GM19463 (cell line): ENCODE measurements around the gene TAS2R4.
"Not testable (repeated sequence)": the region's sequence is repeated elsewhere in the genome, so short reads cannot be mapped to it uniquely, and the experiment has no call there.

Source experiments
- ATAC-seq: cut with Tn5 transposase; IDR thresholded peaks from one replicate; pipeline ENCODE4 v1.9.1; 2021; ENCODE audit warnings: mild to moderate bottlenecking, moderate library complexity; ENCODE audit not compliant: unreplicated experiment

Gene TAS2R4, protein sequence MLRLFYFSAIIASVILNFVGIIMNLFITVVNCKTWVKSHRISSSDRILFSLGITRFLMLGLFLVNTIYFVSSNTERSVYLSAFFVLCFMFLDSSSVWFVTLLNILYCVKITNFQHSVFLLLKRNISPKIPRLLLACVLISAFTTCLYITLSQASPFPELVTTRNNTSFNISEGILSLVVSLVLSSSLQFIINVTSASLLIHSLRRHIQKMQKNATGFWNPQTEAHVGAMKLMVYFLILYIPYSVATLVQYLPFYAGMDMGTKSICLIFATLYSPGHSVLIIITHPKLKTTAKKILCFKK

DNA sequence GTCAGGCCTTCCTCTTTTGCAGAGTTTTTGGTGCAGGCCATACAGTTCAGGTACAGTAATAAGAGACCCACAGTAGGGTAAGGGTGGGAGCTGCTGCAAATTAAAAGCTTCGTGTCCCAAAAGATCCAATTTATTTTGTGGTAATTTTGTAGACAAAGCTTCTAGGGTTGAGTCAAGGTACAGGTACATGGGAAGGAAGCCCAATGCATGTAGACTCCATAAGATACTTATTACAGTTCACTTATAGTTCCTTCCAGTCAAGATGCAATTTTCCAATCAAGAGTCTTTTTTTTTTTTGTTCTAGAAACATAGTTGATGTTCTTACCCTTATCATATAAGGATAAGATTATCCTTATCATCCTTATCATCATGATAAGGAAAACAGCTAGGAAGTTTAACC lies at the start of gene TAS2R4:
TSS of gene TAS2R4 (plus strand) at position 301 of the 400 bp plus-strand sequence. CDS start 1,815 bp downstream, outside the sequence.
- no peak for ATAC-seq

DNA sequence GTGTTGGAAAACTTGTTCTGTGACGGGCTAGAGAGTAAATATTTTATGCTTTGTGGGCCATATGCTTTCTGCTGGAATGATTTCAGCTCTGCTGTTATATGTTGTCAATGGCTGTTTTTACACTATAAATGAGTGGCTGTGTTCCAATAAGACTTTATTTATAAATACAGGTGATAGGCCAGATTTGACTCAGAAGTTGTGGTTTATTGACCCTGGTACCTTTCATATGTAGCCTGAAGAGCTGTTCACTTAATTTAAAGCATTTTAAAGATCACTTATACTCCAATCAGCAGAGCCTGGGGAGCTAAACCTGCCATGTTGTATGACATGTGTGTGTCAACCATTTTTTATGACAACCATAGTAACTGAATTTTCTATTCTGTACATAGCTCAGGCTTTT lies 47.5 kb upstream of the TAS2R4 start:
- no peak for ATAC-seq

DNA sequence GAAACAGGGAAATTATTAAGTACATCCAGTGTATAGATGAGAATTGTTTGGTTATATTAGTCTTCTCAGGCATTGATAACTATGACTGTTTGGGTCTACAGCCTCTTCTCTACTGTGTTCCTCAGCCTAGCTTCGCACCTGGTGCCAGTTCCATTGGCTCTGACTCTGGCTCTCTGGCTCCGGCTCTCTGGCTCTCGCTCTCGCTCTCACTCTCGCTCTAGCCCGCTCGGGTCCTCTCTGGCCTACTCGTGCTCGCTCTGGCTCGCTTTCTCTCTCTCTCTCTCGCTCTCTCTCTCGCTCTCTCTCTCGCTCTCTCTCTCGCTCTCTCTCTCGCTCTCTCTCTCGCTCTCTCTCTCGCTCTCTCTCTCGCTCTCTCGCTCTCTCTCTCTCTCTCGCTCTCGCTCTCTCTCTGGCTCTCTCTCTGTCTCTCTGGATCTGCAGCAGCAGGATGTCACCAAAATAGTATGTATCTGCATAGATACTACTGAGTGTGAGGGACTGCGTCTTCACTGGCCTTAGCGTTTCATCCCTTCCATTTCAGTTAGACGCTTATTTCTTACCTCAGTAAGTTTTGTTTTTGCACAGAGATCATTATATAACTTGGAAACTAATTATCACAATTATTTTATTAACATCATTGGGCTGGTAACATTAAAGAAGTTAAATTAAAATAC lies 44.9 kb upstream of the TAS2R4 start:
- no peak for ATAC-seq

DNA sequence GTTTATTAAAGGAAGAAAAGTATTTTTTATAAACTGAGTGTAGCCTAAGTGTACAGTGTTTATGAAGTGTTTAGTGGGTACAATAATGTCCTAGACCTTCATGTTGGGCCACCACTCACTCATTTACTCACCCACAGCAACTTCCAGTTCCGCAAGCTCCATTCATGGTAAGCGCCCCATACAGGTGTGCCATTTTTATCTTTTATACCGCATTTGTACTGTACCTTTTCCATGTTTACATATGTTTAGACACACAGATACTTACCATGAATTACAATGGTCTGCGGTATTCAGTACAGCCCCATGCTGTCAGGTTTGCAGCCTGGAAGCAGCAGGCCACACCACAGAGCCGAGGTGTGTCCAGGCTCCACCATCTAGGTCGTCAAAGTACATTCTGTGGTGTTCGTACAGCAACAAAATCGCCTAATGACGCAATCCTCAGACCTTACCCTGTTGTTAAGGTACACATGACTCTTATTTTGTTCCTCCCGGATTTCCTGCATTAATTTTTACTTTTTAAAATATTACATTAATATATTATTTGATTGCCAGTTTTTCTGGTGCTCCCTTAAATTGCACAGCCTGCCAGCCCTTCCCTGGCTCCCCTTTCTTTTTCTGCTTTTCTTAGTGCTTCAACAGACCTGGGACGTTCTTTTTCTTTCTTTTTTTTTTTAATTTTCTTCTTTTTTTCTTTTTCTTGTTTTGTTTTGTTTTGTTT lies 39.2 kb upstream of the TAS2R4 start:
- ATAC-seq = no peak

DNA sequence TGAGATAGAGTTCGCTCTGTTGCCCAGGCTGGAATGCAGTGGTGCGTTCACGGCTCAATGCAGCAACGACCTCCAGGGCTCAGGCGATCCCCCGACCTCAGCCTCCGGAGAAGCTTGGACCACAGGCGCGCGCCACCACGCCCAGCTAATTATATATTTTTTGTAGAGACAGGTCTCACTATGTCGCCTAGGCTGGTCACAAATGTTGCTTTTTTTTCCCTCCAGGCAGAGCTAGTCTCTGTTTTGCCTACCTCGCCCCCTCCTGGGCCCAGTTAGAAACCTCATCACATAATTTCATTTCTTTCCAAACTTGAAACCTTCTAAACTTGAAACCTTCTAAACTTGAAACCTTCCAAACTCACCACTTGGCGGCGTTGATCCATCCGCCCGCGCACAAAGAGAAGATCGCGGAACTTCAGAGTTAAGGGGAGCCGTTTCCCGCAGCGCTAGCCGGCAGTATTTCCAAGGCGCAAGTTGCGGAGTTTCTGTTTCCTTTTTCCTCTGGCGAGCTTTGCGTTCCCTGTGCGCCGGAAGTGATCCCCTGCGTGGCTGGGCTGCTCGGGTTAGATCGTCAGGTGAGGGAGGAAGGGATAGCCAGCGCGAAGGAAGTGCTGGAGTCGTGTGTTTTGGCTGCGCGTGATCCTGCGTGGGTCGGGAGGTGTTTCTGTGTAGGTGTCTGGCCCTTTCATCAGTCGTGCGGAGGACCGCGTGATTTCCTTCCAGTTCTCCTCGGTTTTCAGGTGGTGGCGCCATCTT lies 38.5 kb upstream of the TAS2R4 start, which contains the start of gene SSBP1:
TSS of gene SSBP1 (plus strand) at position 523 of the 756 bp plus-strand sequence. CDS start 809 bp downstream, outside the sequence.
- peak; percentile 89 for ATAC-seq

DNA sequence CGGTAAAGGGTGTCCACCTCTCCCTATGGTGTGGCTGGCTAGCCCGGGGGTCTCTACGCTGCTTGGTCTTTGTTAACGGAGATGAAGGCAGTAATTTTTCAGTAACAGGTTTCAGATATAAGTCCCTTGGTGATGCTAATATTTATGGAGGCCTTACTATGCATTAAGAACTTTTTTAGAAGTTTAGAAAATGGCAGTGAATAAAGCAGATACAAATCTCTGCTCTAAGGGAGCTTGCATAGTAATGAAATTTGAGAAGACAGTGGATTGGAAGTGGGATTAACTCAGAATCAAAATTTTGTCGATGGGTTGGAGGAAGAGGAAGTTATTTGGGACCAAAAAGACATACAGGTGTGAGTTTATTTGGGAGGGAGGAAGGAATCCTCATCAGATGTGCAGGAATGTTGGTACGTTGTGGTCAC lies 37.9 kb upstream of the TAS2R4 start:
- ATAC-seq = no peak

DNA sequence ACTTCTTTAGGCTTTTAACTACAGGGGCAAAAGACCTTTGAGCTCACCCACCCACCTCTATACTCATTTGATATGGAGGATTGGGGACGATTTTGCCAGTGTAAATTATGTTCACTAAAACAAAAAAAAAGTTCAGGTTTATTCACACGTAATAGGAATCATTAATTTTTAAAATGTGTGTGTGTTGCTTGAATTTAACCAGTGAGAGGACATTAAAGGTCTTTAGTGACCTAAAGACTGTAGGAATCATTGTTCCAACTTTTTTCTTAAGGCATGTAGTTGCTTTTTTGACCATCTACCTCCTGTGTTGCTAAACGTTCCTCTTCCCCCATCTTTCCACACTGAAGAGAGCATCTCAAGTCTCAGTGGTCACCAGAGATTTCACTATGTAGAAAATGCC lies 37.2 kb upstream of the TAS2R4 start:
- no peak for ATAC-seq

DNA sequence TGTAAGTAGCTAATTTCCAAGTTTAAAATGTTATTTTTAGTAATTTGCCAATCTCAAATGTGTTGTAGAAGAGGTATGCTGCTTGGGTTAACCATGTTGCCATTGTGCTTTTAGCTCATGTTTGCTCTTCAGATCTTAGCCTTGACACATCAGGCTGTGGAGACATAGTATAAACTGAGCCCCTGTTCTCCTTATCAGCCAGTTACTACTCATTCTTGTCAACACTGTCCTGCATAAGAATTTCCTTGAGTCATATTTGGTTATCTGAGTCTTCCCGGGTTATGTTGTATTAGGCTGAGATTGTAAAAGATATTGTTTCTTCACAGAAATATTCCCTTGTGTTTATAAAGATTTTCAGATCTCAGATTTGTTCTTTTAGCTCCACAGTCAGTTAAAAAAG lies 34.2 kb upstream of the TAS2R4 start:
- no peak for ATAC-seq

DNA sequence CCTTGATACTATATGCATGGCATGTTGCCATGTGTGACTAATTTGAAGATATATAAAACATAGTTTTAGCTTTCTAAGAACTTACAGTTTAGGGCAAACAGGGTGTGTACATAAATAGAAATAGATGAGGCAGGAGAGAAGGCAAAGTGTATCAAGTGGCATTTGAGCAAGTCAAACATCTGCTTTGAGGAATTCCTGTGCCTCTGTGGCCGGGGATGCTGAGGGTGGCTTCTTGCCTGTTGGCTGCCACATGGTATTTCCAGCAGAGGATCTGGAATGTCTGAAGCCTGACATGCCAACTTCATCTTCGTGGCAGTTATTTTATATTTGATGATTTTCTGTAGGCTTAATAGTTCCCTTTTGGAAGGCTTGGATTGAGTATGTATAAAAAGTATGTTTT lies 32.3 kb upstream of the TAS2R4 start:
- no peak for ATAC-seq

DNA sequence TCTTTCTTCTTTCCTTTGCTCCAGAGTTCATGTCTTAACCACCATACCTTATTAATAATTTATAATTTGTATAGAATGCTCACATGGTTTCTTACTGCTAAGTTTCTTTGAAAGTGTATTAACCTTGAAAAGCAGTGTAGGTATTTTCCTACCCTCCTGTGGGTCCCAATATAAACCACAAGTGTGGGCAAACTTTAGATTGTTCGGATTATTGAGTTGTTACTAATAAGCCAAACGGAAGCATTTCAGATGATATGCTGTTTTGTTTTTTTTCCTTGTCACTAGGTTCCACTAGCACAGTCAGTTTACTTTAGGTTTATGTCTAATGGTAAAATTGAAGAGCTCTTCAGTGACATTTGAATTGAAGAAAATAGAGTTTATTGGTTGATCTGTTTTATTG lies 28.1 kb upstream of the TAS2R4 start:
- ATAC-seq = no peak

DNA sequence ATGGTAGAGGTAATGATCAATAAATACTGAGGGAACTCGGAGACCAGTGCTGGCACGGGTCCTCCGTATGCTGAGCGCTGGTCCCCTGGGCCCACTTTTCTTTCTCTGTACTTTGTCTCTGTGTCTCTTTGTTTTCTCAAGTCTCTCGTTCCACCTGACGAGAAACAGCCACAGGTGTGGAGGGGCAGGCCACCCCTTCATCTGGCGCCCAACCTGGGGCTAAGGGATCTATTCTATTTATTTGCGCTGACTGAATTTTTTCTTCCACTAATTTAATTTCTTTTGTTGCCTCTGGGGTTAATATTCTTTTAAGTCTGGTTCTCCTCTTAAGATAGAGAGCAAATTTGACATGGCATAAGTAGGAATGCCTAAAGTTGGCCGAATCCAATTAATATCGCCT lies 24.6 kb upstream of the TAS2R4 start:
- not testable (repeated sequence) for ATAC-seq

DNA sequence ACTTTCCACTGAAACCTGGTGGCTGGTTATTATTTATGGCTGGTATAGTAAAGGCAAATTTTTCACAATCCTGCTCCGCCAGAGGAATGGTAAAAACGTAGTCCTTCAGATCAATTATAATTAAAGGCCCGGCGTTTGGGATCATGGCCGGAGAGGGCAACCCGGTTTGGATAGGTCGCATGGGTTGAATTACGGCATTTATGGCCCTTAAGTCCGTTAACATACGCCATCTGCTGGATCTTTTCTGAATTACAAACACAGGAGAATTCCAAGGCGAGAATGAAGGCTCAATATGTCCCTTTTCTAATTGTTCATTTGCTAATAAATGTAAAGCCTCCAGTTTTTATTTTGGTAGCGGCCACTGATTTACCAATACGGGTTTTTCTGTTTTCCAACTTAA lies 23.8 kb upstream of the TAS2R4 start:
- ATAC-seq = no peak

DNA sequence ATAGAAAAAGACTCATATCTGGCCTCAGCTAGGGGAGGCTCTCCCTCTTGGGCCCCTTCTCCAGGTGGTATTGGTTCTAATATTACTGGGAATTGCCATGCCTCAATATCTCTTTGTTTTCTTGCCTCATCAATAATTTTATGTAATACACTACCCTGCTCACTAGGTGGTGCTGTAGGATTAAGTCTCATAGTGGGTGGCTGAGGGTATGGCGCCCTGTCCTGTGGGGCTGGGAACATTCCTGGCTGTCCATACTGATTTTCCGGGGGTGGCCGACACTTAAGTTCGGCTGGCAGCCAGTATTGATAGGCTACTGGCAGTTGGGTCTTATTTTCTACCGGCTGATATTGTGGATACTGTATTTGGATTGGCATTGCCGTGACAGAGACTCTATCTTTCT lies 21.5 kb upstream of the TAS2R4 start:
- no peak for ATAC-seq

DNA sequence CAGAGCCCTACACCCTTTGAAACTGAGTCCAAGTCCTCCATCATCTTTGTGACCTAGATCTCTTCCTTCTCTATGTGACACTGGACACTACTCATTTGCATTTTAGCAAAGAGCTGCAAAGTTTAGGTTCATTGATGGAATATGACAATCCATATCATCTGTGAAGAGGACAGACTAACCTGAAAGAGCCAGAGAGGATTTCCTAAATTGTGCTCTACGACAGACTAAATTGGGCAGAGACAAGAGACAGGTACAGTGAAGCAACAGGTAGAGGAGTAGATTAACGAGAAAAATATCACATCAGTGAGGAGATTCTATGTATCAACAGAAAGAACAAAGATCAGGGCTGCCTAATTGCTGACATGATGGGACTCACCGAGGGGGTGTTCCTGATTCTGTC lies 12.7 kb upstream of the TAS2R4 start, which contains the start of gene TAS2R3:
TSS of gene TAS2R3 (plus strand) at position 301 of the 400 bp plus-strand sequence. CDS start at position 363, 62 bp downstream.
- no peak for ATAC-seq

DNA sequence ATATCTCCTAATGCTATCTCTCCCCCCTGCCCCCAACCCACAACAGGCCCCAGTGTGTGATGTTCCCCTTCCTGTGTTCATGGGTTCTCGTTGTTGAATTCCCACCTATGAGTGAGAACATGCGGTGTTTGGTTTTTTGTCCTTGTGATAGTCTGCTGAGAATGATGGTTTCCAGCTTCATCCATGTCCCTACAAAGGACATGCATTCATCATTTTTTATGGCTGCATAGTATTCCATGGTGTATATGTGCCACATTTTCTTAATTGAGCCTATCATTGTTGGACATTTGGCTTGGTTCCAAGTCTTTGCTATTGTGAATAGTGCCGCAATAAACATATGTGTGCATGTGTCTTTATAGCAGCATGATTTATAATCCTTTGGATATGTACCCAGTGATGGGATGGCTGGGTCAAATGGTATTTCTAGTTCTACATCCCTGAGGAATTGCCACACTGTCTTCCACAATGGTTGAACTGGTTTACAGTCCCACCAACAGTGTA lies 6.3 kb upstream of the TAS2R4 start:
- ATAC-seq = not testable (repeated sequence)

DNA sequence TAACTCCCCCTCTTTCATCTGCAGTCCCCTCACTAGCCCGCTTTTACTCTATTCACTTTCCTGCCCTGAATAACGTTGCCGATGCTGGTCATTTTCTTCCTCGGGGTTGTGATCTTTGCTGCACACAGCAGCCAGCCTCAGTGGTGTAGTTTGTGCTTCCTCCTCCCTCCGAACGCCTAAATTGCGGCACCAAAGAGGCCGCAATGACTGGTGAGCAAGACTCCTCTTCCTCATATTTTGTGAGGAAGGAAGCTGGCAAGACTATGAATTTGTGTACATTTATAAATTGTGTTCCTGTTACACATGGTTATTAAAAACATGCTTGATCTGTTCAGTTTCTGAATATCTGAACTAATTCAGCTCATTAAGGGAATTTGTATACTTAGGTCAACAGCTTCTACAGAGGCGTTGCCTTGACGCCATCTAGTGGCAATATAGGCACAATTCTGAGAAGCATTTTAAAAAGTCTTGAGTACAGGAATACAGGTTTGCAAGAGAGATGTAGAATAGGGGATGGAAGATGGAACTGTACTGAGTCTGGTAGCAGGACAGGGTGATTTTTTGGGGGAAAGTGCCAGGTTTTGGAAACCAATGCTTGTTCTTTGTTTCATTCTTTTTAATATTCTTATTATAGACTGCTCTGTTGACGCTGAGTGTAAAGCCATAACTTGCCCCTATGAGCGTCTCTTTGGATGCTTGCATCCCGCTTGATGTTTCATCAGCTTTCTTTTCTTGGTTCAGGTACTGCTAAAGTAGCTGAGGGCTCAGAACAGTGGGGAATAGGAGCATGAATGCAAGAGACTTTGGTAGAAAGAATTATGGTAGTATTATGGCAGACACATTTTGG lies 9.5 kb downstream of the TAS2R4 start:
- ATAC-seq = peak; percentile 73

DNA sequence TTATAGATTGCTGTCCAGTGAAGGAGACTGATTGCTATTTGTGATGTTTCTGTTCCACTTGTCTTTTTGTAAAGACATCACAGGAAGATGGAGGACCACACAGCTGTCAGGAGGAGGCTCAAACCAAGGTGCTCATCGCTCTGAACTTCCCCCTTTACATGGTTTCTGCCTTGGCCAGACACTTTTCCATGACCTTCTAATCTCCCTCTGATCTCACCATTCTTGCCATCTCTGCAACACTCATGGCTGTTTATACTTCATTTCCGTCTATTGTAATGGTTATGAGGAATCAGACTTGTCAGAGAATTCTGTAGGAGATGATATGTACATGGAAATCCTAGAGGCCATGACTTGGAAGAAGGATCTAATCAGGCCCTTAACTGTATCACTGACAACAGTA lies 11.8 kb downstream of the TAS2R4 start:
- ATAC-seq = no peak

DNA sequence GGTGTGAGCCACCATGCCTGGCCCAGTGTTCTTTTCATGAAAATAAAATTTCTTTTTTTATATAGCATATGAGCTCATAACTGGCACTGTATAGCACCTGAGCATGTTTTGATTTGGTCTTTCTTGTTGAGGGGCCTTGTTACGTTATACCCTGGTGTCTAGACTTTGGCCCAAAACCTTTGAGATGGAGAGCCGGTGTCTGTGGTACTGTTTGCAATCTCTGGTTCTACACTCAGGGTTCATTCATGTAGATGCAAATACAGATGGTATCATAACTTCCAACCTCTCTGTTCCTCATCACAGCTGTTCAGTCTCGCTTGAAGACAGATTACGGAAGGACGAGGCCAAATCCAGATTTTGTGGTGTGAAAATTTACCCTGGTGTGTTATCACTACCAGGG lies 13.4 kb downstream of the TAS2R4 start, which contains the start of gene TAS2R5:
TSS of gene TAS2R5 (plus strand) at position 301 of the 400 bp plus-strand sequence. CDS start 145 bp downstream, outside the sequence.
- ATAC-seq = no peak

DNA sequence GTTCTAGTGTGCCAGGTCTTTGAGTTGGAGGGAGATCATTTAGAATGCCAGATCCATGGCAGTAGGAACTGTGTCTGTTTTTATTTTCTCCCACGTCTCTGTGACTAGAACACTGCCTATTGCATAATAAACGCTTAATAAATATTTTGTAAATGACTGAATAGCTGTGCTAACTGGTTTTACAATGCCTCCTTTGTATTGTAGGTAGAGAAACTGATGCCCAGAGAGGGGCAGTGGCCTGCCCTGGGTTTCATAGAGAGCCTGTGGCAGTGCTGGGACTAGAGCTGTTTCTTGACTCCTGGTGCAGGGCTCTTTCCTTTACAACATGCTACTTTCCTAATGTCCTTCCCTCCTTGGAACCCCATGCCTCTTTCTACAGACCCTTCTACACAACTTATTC lies 16.1 kb downstream of the TAS2R4 start:
- no peak for ATAC-seq

DNA sequence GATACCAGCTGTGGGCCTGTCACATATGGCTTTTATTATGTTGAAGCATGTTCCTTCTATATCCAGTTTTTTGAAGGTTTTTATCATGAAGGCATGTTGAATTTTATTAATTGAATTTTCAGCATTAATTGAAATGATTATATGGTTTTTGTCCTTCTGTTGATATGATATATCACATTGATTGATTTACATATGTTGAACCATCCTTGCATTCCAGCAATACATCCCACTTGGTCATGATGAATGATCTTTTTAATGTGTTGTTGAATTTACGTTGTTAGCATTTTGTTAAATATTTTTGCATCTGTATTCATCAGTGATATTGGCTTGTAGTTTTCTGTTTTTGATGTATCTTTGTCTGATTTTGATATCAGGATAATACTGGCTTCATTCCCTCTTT lies 43.6 kb downstream of the TAS2R4 start:
- ATAC-seq = no peak
